Esophagus muscularis mucosa (tissue), 4 donors: ENCODE results near the gene FAM25A.

Experiments used
- CTCF ChIP-seq, 3 experiments: fragments of 200-600 bp in 2 of 3; fragments of 450-650 bp in 1 of 3; sonication (generic) in 2 of 3; IDR thresholded peaks; one replicate each; pipeline ENCODE4 v1.5.1; 2017 to 2019; ENCODE audit warnings: antibody characterized with exemption in 3 of 3, mild to moderate bottlenecking in 2 of 3, moderate library complexity in 1 of 3
- EP300 ChIP-seq: sonication (generic); formaldehyde crosslinking; IDR thresholded peaks from one replicate; pipeline ENCODE4 v1.6.1; 2017; ENCODE audit warnings: antibody characterized with exemption
- POLR2A ChIP-seq: fragments of 450-650 bp; IDR thresholded peaks from one replicate; pipeline ENCODE4 v1.6.1; 2017; ENCODE audit warnings: antibody characterized with exemption, moderate library complexity, mild to moderate bottlenecking, low read depth
- POLR2AphosphoS5 ChIP-seq, 2 donors: sonication (generic); formaldehyde crosslinking; IDR thresholded peaks; one replicate each; pipeline ENCODE4 v1.6.1; 2017; ENCODE audit warnings: antibody characterized with exemption in 2 of 2

GRCh38 chr10:87045434-87045938, 25.4 kb downstream of the FAM25A start:
- TF ChIP-seq POLR2A, result no peak
- no peak for TF ChIP-seq CTCF (IDR thresholded peaks at IDR 0.05)
- TF ChIP-seq POLR2AphosphoS5 (IDR thresholded peaks at IDR 0.05), result no peak
- no peak for TF ChIP-seq EP300
